ENCODE measurements around the gene RAI14.

RAI14 gene

DNA sequence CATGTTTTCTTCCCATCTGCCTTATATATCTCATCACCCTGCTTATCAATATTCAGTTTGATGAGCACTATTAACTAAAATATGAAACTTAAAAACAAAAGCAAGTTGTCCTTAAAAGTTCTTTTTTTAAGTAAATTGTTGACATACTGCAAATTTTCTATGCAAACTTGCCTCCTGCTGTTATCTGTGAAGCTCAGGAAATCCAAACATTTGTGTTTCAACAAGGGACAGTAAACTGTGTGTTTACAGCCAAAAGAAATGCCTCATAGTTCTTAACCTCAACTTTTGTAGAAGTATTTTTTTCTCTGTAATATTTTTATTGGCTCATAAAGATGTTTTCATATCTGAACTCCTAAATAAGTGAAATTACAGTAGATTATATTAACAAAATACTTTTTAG lies 175.2 kb downstream of the RAI14 start:
- H3F3A ChIP-seq (ENCODE audit: control insufficient read depth, insufficient read depth) = no peaks in the 10 kb centered on the region
- no peak overlapping the region for H3K4me3 ChIP-seq (ENCODE audit: low read length)
- H4K20me1 ChIP-seq (ENCODE audit: control insufficient read depth, insufficient read depth, low read depth, low read length) = no peaks in the 10 kb centered on the region
- no peaks in the 10 kb centered on the region for H3K36me3 ChIP-seq (ENCODE audit: control insufficient read depth, low read length)
- H3K4me2 ChIP-seq (ENCODE audit: low read length) = no peak overlapping the region
- H3K79me2 ChIP-seq (ENCODE audit: control insufficient read depth, low read length) = no peaks in the 10 kb centered on the region
- no peaks in the 10 kb centered on the region for H3K9me3 ChIP-seq (ENCODE audit: control insufficient read depth, insufficient read depth, low read length)
- H3K4me1 ChIP-seq (ENCODE audit: control insufficient read depth, low read length) = no peaks in the 10 kb centered on the region
- H3K27me3 ChIP-seq (ENCODE audit: control insufficient read depth, low read length) = peaks cover 3% of the 10 kb centered on the region; the same call in 1 of the 2 replicates
- TF ChIP-seq EZH2phosphoT487 (IDR thresholded peaks at IDR 0.05; ENCODE audit: borderline replicate concordance, low read length) = no peak
- TF ChIP-seq, protein P1, sequence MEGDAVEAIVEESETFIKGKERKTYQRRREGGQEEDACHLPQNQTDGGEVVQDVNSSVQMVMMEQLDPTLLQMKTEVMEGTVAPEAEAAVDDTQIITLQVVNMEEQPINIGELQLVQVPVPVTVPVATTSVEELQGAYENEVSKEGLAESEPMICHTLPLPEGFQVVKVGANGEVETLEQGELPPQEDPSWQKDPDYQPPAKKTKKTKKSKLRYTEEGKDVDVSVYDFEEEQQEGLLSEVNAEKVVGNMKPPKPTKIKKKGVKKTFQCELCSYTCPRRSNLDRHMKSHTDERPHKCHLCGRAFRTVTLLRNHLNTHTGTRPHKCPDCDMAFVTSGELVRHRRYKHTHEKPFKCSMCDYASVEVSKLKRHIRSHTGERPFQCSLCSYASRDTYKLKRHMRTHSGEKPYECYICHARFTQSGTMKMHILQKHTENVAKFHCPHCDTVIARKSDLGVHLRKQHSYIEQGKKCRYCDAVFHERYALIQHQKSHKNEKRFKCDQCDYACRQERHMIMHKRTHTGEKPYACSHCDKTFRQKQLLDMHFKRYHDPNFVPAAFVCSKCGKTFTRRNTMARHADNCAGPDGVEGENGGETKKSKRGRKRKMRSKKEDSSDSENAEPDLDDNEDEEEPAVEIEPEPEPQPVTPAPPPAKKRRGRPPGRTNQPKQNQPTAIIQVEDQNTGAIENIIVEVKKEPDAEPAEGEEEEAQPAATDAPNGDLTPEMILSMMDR (IDR thresholded peaks at IDR 0.05; ENCODE audit: low read depth, low read length, poor library complexity, severe bottlenecking) = no peak
- no peak overlapping the region for H3K27ac ChIP-seq (ENCODE audit: low read depth, low read length)
- H3K9me2 ChIP-seq (replicated peaks; ENCODE audit: control insufficient read depth, low read length) = no peaks in the 10 kb centered on the region

DNA sequence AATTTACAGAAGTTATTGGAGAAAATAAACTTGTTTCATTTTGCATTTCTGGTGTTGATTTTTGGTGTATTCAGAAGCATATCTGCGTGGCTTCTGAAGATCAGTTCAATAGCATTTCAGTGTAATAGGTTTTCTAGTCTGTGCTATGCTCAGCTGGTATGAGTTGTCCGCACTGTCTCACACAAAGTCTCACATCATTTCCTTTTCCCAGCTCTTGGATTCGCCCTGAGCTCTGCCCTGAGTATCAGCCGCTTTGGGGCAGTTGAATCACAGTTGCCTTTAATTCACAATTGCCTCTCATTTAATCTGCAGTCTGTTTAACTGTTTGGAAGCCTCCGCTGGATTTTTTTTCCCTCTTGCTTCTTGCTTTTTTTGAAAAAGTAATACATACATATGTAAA lies 176.4 kb downstream of the RAI14 start:
- no peaks in the 10 kb centered on the region for H3F3A ChIP-seq (ENCODE audit: control insufficient read depth, insufficient read depth)
- no peak overlapping the region for H3K4me2 ChIP-seq (ENCODE audit: low read length)
- no peak for TF ChIP-seq EZH2phosphoT487 (IDR thresholded peaks at IDR 0.05; ENCODE audit: borderline replicate concordance, low read length)
- TF ChIP-seq, protein P1 (IDR thresholded peaks at IDR 0.05; ENCODE audit: low read depth, low read length, poor library complexity, severe bottlenecking) = no peak
- no peak overlapping the region for H3K27ac ChIP-seq (ENCODE audit: low read depth, low read length)
- H3K27me3 ChIP-seq (ENCODE audit: control insufficient read depth, low read length) = peaks cover 3% of the 10 kb centered on the region; the same call in 1 of the 2 replicates
- H3K9me2 ChIP-seq (replicated peaks; ENCODE audit: control insufficient read depth, low read length) = no peaks in the 10 kb centered on the region
- H4K20me1 ChIP-seq (ENCODE audit: control insufficient read depth, insufficient read depth, low read depth, low read length) = no peaks in the 10 kb centered on the region
- no peaks in the 10 kb centered on the region for H3K4me1 ChIP-seq (ENCODE audit: control insufficient read depth, low read length)
- no peaks in the 10 kb centered on the region for H3K9me3 ChIP-seq (ENCODE audit: control insufficient read depth, insufficient read depth, low read length)
- H3K36me3 ChIP-seq (ENCODE audit: control insufficient read depth, low read length) = no peaks in the 10 kb centered on the region
- H3K4me3 ChIP-seq (ENCODE audit: low read length) = no peak overlapping the region
- H3K79me2 ChIP-seq (ENCODE audit: control insufficient read depth, low read length) = no peaks in the 10 kb centered on the region

DNA sequence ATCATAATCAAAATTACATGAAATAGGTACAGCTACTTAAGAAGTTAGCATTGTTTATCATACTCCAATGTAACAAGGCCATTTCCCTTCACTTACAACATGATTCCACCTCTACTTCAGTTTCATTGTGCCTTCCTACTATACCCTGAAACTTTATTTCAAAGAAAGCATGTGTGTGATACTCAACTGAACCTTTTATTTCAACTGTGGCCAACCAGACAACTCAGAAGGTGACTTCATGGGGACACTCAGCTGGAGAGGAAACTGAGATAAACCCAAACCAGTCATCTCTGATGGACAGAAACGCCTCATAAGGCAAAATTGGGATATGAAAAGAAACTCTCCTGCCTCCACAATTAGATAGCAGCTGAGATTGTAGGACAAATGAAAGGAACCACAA lies 177.0 kb downstream of the RAI14 start:
- peaks cover 3% of the 10 kb centered on the region; the same call in 1 of the 2 replicates for H3K27me3 ChIP-seq (ENCODE audit: control insufficient read depth, low read length)
- TF ChIP-seq, protein P1 (IDR thresholded peaks at IDR 0.05; ENCODE audit: low read depth, low read length, poor library complexity, severe bottlenecking) = no peak
- TF ChIP-seq EZH2phosphoT487 (IDR thresholded peaks at IDR 0.05; ENCODE audit: borderline replicate concordance, low read length) = no peak
- H3F3A ChIP-seq (ENCODE audit: control insufficient read depth, insufficient read depth) = no peaks in the 10 kb centered on the region
- no peak overlapping the region for H3K4me3 ChIP-seq (ENCODE audit: low read length)
- no peaks in the 10 kb centered on the region for H4K20me1 ChIP-seq (ENCODE audit: control insufficient read depth, insufficient read depth, low read depth, low read length)
- H3K27ac ChIP-seq (ENCODE audit: low read depth, low read length) = no peak overlapping the region
- no peaks in the 10 kb centered on the region for H3K79me2 ChIP-seq (ENCODE audit: control insufficient read depth, low read length)
- H3K36me3 ChIP-seq (ENCODE audit: control insufficient read depth, low read length) = no peaks in the 10 kb centered on the region
- no peaks in the 10 kb centered on the region for H3K4me1 ChIP-seq (ENCODE audit: control insufficient read depth, low read length)
- no peaks in the 10 kb centered on the region for H3K9me3 ChIP-seq (ENCODE audit: control insufficient read depth, insufficient read depth, low read length)
- H3K9me2 ChIP-seq (replicated peaks; ENCODE audit: control insufficient read depth, low read length) = no peaks in the 10 kb centered on the region
- no peak overlapping the region for H3K4me2 ChIP-seq (ENCODE audit: low read length)
